Measurements from ENCODE around the gene SLC7A6OS.

DNA sequence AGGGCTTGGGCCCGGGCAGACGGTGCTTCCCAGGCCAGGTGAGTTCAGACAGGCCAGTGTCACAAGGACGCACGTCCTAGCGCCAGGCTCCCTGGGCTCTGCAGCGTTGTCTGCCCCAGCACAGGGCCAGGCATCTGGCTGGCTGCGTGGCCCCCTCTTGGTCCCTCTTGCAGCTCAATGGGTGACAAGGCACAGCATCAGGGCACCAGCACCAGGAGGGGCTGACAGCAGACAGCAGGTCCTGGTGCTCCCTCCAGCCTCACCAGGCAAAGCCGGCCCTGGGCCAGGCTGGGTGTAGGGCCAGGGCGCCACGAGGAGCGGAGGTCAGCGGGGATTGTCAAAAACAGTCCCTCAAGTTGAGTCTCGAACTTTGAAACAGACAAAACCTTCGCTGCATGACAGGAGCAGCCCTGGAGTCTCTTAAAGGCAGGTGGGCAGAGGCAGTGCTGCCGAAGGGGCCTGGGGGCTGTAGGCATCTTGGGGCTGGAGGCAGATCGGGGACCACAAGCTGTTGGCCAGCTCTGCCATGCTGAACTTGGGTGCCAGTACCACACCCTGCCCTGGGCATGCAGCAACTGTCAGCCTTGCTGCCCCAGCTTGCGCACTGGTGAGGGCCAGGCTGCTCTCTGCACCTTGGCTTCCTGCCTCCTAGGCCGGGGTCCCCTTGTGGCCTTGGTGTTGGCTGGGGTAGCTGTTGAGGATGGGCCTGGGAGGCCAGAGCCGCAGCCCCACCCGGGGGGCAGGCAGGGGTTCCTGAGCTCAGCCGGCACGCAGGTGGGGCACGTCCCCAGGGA is 48.8 kb upstream of the SLC7A6OS start:
- no peak for TF ChIP-seq TAF1 (IDR thresholded peaks at IDR 0.05; ENCODE audit: low read depth)
- no peak for TF ChIP-seq RAD21 (IDR thresholded peaks at IDR 0.05; ENCODE audit: low read depth)
- no peak for TF ChIP-seq REST (IDR thresholded peaks at IDR 0.05; ENCODE audit: low read depth)
- no peak for TF ChIP-seq TCF12 (IDR thresholded peaks at IDR 0.05; ENCODE audit: low read depth)
- TF ChIP-seq MAX (IDR thresholded peaks at IDR 0.05) = no peak
- no peak for TF ChIP-seq EGR1 (IDR thresholded peaks at IDR 0.05)
- TF ChIP-seq EP300 (IDR thresholded peaks at IDR 0.05; ENCODE audit: borderline replicate concordance) = no peak
- TF ChIP-seq NFIC (IDR thresholded peaks at IDR 0.05) = no peak
- TF ChIP-seq CEBPB (IDR thresholded peaks at IDR 0.05) = no peak
- TF ChIP-seq CREB1 (IDR thresholded peaks at IDR 0.05; ENCODE audit: low read depth) = no peak

Measured in Ishikawa (cell line).